H9 (cell line): ENCODE measurements around the gene ODF4. TPM values are rescaled to one million over a fixed set of nuclear protein-coding genes. Genes with fewer than 3 reads are reported as not detected.

Source experiments
- DNase-seq: peaks from one replicate; pipeline ENCODE4 v3.0.0-alpha.2; 2017
- H2AFZ ChIP-seq: one replicate; pipeline ENCODE4 v1.6.1; 2013; ENCODE audit warnings: mild to moderate bottlenecking, low read length, control low read depth, moderate library complexity
- H2AK5ac ChIP-seq: 2 replicates; pipeline ENCODE4 v1.6.1; 2013; ENCODE audit warnings: low read length, control low read depth, mixed read lengths; ENCODE audit not compliant: insufficient read length
- H2BK120ac ChIP-seq: one replicate; pipeline ENCODE4 v1.6.1; 2013; ENCODE audit warnings: low read depth, mild to moderate bottlenecking, low read length, control low read depth, inconsistent platforms; ENCODE audit not compliant: poor library complexity, severe bottlenecking
- H2BK12ac ChIP-seq: 2 replicates; pipeline ENCODE4 v1.6.1; 2013; ENCODE audit warnings: low read length, control low read depth, mixed read lengths, low read depth; ENCODE audit not compliant: insufficient read length
- H2BK15ac ChIP-seq: 2 replicates; pipeline ENCODE4 v1.6.1; 2013; ENCODE audit warnings: low read depth, low read length, control low read depth
- H2BK20ac ChIP-seq: one replicate; pipeline ENCODE4 v1.6.1; 2013; ENCODE audit warnings: low read depth, mild to moderate bottlenecking, low read length, control low read depth, inconsistent platforms; ENCODE audit not compliant: poor library complexity, severe bottlenecking
- H2BK5ac ChIP-seq: 2 replicates; pipeline ENCODE4 v1.6.1; 2013; ENCODE audit warnings: low read length, control low read depth, mixed read lengths; ENCODE audit not compliant: insufficient read length
- H3K14ac ChIP-seq: 2 replicates; pipeline ENCODE4 v1.6.1; 2013; ENCODE audit warnings: low read length, control low read depth; ENCODE audit not compliant: insufficient read depth
- H3K18ac ChIP-seq: 2 replicates; pipeline ENCODE4 v1.6.1; 2013; ENCODE audit warnings: low read depth, mild to moderate bottlenecking, mixed read lengths, low read length, control low read depth; ENCODE audit not compliant: insufficient read length
- H3K23ac ChIP-seq: 2 replicates; pipeline ENCODE4 v1.6.1; 2013; ENCODE audit warnings: low read length, control low read depth, mixed read lengths, low read depth; ENCODE audit not compliant: insufficient read length
- H3K23me2 ChIP-seq: 2 replicates; pipeline ENCODE4 v1.6.1; 2013; ENCODE audit warnings: low read depth, mild to moderate bottlenecking, mixed read lengths, low read length, control low read depth; ENCODE audit not compliant: insufficient read length, poor library complexity, severe bottlenecking
- H3K27ac ChIP-seq: 2 replicates; pipeline ENCODE4 v1.5.1; 2013; ENCODE audit warnings: low read length, control low read depth, mixed read lengths, low read depth; ENCODE audit not compliant: insufficient read length
- H3K27me3 ChIP-seq: 2 replicates; pipeline ENCODE4 v1.6.1; 2013; ENCODE audit warnings: low read length, control low read depth, inconsistent platforms; ENCODE audit not compliant: insufficient read depth
- H3K4ac ChIP-seq: 2 replicates; pipeline ENCODE4 v1.6.1; 2013; ENCODE audit warnings: low read depth, mild to moderate bottlenecking, control low read depth, inconsistent platforms, low read length, moderate library complexity
- H3K4me1 ChIP-seq: 2 replicates; pipeline ENCODE4 v1.6.1; 2013; ENCODE audit warnings: low read length, control low read depth, inconsistent platforms; ENCODE audit not compliant: insufficient read depth
- H3K4me2 ChIP-seq: 2 replicates; pipeline ENCODE4 v1.6.1; 2013; ENCODE audit warnings: low read length, control low read depth, mixed read lengths; ENCODE audit not compliant: insufficient read length, insufficient read depth
- H3K56ac ChIP-seq: 2 replicates; pipeline ENCODE4 v1.6.1; 2013; ENCODE audit warnings: low read depth, mild to moderate bottlenecking, mixed read lengths, low read length, control low read depth; ENCODE audit not compliant: insufficient read length
- H3K79me1 ChIP-seq: 2 replicates; pipeline ENCODE4 v1.6.1; 2013; ENCODE audit warnings: low read depth, mild to moderate bottlenecking, moderate library complexity, low read length, control low read depth, inconsistent platforms; ENCODE audit not compliant: insufficient read depth, poor library complexity, severe bottlenecking
- H3K79me2 ChIP-seq: 2 replicates; pipeline ENCODE4 v1.6.1; 2013; ENCODE audit warnings: low read length, control low read depth, inconsistent platforms; ENCODE audit not compliant: insufficient read depth
- H3K9ac ChIP-seq: 2 replicates; pipeline ENCODE4 v1.6.1; 2013; ENCODE audit warnings: low read length, control low read depth, mixed read lengths; ENCODE audit not compliant: insufficient read length; ENCODE audit errors: extremely low read depth
- H3K9me3 ChIP-seq: one replicate; pipeline ENCODE4 v1.6.1; 2013; ENCODE audit warnings: low read depth, low read length, inconsistent platforms; ENCODE audit not compliant: control insufficient read depth
- H3T11ph ChIP-seq: one replicate; pipeline ENCODE4 v1.6.1; 2013; ENCODE audit warnings: mild to moderate bottlenecking, low read length, control low read depth, inconsistent platforms
- H4K20me1 ChIP-seq: one replicate; pipeline ENCODE4 v1.6.1; 2013; ENCODE audit not compliant: control insufficient read depth, insufficient read length, insufficient read depth
- H4K5ac ChIP-seq: 2 replicates; pipeline ENCODE4 v1.6.1; 2013; ENCODE audit warnings: low read depth, mild to moderate bottlenecking, mixed read lengths, low read length, control low read depth; ENCODE audit not compliant: insufficient read length
- H4K8ac ChIP-seq: replicated peaks from 2 replicates; pipeline ENCODE4 v1.6.1; 2013; ENCODE audit warnings: low read length, control low read depth, mixed read lengths, low read depth; ENCODE audit not compliant: insufficient read length
- H4K91ac ChIP-seq: 2 replicates; pipeline ENCODE4 v1.6.1; 2013; ENCODE audit warnings: low read depth, mild to moderate bottlenecking, moderate library complexity, mixed read lengths, low read length, control low read depth; ENCODE audit not compliant: insufficient read length
- H3K27ac Mint-ChIP-seq, 3 experiments: 2 replicates in 2 of 3; 3 replicates in 1 of 3; pipeline ENCODE4 v1.8.0; 2020 to 2021; ENCODE audit warnings: mixed read lengths in 3 of 3, mild to moderate bottlenecking in 1 of 3, moderate library complexity in 1 of 3
- H3K27me3 Mint-ChIP-seq: 2 replicates; pipeline ENCODE4 v1.8.0; 2021; ENCODE audit warnings: low read depth, mild to moderate bottlenecking, moderate library complexity, mixed read lengths
- H3K36me3 Mint-ChIP-seq, 3 experiments: 2 replicates in 2 of 3; 3 replicates in 1 of 3; pipeline ENCODE4 v1.8.0; 2020 to 2021; ENCODE audit warnings: low read depth in 3 of 3, mixed read lengths in 3 of 3; ENCODE audit not compliant: insufficient read depth in 1 of 3
- H3K4me1 Mint-ChIP-seq, 2 experiments: 2 replicates each; pipeline ENCODE4 v1.8.0; 2020; ENCODE audit warnings: mixed read lengths in 2 of 2
- H3K4me3 Mint-ChIP-seq, 2 experiments: 2 replicates in 1 of 2; 3 replicates in 1 of 2; pipeline ENCODE4 v1.8.0; 2020 to 2021; ENCODE audit warnings: mild to moderate bottlenecking in 2 of 2, mixed read lengths in 2 of 2, moderate library complexity in 1 of 2
- H3K9me3 Mint-ChIP-seq, 2 experiments: 2 replicates in 1 of 2; 3 replicates in 1 of 2; pipeline ENCODE4 v1.8.0; 2020; ENCODE audit warnings: mild to moderate bottlenecking in 2 of 2, mixed read lengths in 2 of 2, moderate library complexity in 1 of 2
- CTCF ChIP-seq: fragments of 200-600 bp; sonication (generic); conservative IDR thresholded peaks from 3 replicates; pipeline ENCODE4 v1.8.0; 2021; ENCODE audit warnings: antibody characterized with exemption, mild to moderate bottlenecking
- WGBS: extraction: QIAGEN DNeasy Blood & Tissue Kit; methylation state at CpG from one replicate; pipeline ENCODE4 v1.1.7; 2013; ENCODE audit warnings: missing lambda C conversion rate, low lambda C conversion rate, mixed read lengths; ENCODE audit not compliant: insufficient read length; ENCODE audit errors: extremely low coverage; 5-methylcytosine and 5-hydroxymethylcytosine counted together
- total RNA-seq: library from RNA; stranded (reverse); gene quantifications from 2 replicates; pipeline ENCODE4 v1.2.1, GENCODE V29; 2021

ODF4 gene
- total RNA-seq, 1 experiment from 2014 or later = not detected

DNA sequence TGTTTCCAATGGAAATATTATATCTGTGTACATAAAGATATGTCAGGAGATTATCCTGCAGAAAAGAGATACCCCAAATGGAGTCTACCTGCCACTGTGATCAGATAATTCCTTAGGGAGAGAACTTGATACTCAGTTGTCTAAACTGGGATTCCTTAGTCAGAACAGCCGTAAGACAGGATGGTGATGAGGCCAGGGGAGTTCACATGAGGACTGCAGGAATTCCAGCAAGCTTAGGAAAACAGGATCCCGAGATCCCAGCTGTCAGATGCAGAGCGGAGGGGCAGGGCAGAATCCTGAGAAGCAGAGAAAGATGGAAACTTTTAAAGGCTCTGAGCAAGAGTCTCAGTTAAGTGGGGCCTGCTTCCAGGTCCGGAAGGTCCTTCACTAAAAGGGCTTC lies 32.1 kb downstream of the ODF4 start:
- no peak overlapping the region for H2BK12ac ChIP-seq
- no peak overlapping the region for H3K9ac ChIP-seq
- H2BK5ac ChIP-seq = no peak overlapping the region
- no peak overlapping the region for H3K27ac ChIP-seq
- no peak overlapping the region for H2AFZ ChIP-seq
- no peak overlapping the region for H4K91ac ChIP-seq
- no peak overlapping the region for H3T11ph ChIP-seq
- Mint-ChIP-seq H3K27me3 (no peaks in the 10 kb centered on the region), H3K27ac (peak overlapping the region in 2 of 3 experiments; percentile 46 to 55; a peak in 2 of 7 replicates), H3K4me1 (peaks cover 13% of the 10 kb centered on the region in 2 experiments), H3K4me3 (no peak overlapping the region), H3K36me3 (peaks cover 6 to 55% (median 52%) of the 10 kb centered on the region in 3 experiments), H3K9me3 (peaks cover 0 to 1% of the 10 kb centered on the region in 2 experiments; a peak in 1 of 5 replicates)
- peaks cover 8% of the 10 kb centered on the region for H3K23me2 ChIP-seq
- no peak overlapping the region for H3K14ac ChIP-seq
- no peak for DNase-seq
- H2BK20ac ChIP-seq = no peak overlapping the region
- no peaks in the 10 kb centered on the region for H3K79me1 ChIP-seq
- H3K9me3 ChIP-seq = no peaks in the 10 kb centered on the region
- H4K20me1 ChIP-seq = no peaks in the 10 kb centered on the region
- H4K8ac ChIP-seq = no peak overlapping the region
- no CpG with 5 or more reads among the region's 4 CpGs for WGBS
- no peaks in the 10 kb centered on the region for H3K79me2 ChIP-seq
- no peak overlapping the region for H2BK15ac ChIP-seq
- TF ChIP-seq CTCF = no peak
- H2AK5ac ChIP-seq = no peak overlapping the region
- H3K23ac ChIP-seq = no peak overlapping the region
- peaks cover 3% of the 10 kb centered on the region; the same call in 1 of the 2 replicates for H3K4me1 ChIP-seq
- no peak overlapping the region for H3K56ac ChIP-seq
- H2BK120ac ChIP-seq = no peak overlapping the region
- H3K4ac ChIP-seq = no peak overlapping the region
- H3K27me3 ChIP-seq = no peaks in the 10 kb centered on the region
- H4K5ac ChIP-seq = no peak overlapping the region
- no peak overlapping the region for H3K18ac ChIP-seq
- H3K4me2 ChIP-seq = no peak overlapping the region
